RWPE1 (cell line): ENCODE results near the gene OGFOD3.

ENCODE experiments used
- CTCF ChIA-PET: fragments of 350-600 bp; sonication (Branson Sonifier 250); formaldehyde crosslinking; extraction: SDS; loops from one replicate; lab custom pipeline; 2021; lab: Yijun Ruan, JAX
- POLR2A ChIA-PET: fragments of 400-600 bp; formaldehyde crosslinking; extraction: SDS; loops from one replicate; lab custom pipeline; 2020; ENCODE audit warnings: antibody characterized with exemption; ENCODE audit not compliant: low non-redundant PET; lab: Yijun Ruan, JAX
- DNase-seq: peaks from one replicate; pipeline ENCODE4 v3.0.0; 2012; ENCODE audit warnings: low spot score
- H3K27ac ChIP-seq: fragments of 450-650 bp; 2 replicates; pipeline ENCODE4 v1.5.1; 2017
- TF ChIP-seq, protein P1 (sequence below): fragments of 450-650 bp; conservative IDR thresholded peaks from 2 replicates; pipeline ENCODE4 v1.5.1; 2017; ENCODE audit warnings: low read depth, mild to moderate bottlenecking

Gene OGFOD3

DNA sequence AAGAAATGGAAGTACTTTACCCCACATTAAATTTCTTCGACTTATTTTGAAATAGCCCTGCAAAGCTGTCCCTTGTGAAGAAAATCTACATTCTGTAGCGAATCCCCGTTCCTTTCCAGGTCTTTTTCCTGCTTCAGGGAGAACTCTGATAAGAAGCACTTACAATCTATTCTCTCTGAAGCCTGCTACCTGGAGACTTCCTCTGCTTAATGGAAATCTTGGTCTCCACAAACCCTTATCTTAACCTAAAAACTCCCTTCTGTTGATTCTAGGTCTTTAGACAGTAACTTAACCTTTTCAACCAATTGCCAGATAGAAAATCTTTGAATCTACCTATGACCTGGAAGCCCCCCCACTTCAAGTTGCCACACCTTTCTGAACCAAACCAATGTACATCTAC lies 33.8 kb upstream of the OGFOD3 start:
- TF ChIP-seq, protein P1, sequence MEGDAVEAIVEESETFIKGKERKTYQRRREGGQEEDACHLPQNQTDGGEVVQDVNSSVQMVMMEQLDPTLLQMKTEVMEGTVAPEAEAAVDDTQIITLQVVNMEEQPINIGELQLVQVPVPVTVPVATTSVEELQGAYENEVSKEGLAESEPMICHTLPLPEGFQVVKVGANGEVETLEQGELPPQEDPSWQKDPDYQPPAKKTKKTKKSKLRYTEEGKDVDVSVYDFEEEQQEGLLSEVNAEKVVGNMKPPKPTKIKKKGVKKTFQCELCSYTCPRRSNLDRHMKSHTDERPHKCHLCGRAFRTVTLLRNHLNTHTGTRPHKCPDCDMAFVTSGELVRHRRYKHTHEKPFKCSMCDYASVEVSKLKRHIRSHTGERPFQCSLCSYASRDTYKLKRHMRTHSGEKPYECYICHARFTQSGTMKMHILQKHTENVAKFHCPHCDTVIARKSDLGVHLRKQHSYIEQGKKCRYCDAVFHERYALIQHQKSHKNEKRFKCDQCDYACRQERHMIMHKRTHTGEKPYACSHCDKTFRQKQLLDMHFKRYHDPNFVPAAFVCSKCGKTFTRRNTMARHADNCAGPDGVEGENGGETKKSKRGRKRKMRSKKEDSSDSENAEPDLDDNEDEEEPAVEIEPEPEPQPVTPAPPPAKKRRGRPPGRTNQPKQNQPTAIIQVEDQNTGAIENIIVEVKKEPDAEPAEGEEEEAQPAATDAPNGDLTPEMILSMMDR = no peak
- POLR2A ChIA-PET = interaction anchor here (0.6 kb wide), 1 partner anchor 100 kb away, joined by 9 read pairs; no protein-coding TSS in a partner anchor
- DNase-seq = no peak
- H3K27ac ChIP-seq = no peak overlapping the region
- CTCF ChIA-PET = no interaction called here

DNA sequence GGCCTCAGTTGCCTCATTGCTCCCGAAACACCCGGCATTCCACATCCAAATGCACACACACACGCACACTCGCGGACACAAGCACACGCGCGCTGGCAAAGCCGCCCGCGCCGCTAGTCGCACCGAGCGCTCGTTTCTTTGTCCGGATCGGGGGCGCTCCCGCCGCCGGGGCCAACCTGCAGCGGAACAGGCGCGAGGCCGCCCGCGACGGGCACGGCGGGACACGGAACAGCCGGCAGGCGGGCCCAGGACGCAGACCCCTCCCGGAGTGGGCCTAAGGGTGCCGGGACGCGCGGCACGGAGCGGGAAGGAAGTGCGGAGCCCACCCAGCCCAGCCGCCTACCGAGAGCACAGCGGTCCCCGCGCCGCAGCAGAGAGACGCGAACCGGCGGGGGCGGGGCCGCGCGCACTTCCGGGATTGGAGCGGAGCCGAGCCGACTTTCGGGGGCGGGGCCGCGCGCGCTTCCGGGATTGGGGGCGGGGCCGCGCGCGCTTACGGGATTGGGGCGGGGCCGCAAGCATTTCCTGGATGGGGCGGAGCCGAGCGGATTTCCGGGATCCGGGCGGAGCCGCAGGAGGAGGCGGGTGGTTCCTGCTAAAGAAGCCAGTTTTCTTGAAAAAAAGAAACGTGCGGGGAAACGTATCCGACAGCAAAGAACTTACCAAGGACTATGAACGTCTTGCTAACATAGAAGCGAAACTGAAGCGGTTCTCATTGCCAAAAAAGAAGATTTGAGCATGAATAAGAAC lies 32.1 kb upstream of the OGFOD3 start, which contains the start of gene CYBC1:
CYBC1 (minus strand) TSS at position 396 of the 750 bp plus-strand sequence. CDS start 1,498 bp downstream, outside the sequence.
- DNase-seq = peak; percentile 88
- ChIA-PET CTCF (interaction anchor here (1.3 kb wide), 1 partner anchor 105 kb away, joined by 3 read pairs; no protein-coding TSS in a partner anchor), POLR2A (no interaction called here)
- H3K27ac ChIP-seq = peak within 1 kb of the TSS; percentile 81
- TF ChIP-seq, protein P1 = no peak

DNA sequence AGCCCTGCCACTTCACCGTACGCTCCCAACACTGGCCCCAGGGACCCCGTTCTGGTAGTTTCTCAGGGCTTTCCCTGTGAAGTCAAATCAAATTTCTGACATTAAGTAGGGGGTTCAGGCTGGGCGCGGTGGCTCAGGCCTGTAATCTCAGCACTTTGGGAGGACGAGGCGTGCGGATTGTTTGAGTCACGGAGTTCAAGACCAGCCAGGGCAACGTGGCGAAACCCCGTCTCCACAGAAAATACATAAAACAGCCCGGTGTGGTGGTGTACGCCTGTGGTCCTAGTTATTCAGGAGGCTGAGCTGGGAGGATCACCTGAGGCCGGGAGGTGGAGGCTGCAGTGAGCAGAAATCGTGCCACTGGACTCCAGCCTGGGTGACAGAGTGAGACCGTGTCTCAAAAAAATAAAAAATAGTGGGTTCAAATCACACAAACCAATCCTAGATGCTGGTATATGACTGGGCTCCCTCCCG lies 31.5 kb upstream of the OGFOD3 start:
- H3K27ac ChIP-seq = peak overlapping the region; percentile 81
- ChIA-PET POLR2A (no interaction called here), CTCF (interaction anchor here (0.6 kb wide), 1 partner anchor 317 kb away, joined by 4 read pairs; no protein-coding TSS in a partner anchor)
- no peak for DNase-seq
- TF ChIP-seq, protein P1 = no peak

DNA sequence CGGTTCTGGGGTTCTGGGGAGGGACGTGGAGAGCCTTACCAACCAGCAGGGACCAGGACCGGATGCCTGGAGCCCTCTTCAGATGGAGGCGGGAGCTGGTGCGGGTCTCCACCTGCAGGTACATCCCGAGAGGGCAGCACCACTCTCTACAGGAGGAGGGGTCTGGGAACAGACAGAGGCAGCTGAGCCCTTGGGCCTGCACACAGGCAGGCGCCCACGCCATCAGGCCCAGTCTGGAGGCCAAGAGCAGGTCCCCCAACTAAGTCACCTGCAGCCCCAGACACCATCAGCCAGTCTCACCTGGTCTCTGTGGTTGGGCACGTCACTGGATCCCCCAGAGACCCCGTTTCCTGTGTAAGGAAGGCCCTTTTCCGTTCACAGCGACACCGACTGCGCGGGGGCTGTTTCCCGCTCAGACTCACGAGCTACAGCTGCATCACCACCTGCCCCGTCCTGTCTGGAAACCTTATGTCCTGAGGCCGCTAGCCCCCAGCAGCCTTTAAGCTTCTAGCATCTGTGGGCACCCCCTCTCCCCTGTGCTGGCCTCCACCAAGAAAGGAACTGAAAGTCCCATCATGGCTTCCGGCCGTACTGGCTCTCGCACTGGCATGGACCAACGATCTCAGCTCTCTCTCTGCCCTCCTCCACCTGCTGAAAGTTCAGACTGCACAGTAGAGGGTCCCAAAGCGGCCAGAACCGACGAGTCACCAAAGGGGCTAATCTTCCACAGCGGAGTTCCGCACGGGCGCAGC lies 30.9 kb upstream of the OGFOD3 start:
- no peak for DNase-seq
- POLR2A ChIA-PET = no interaction called here
- CTCF ChIA-PET = interaction anchor here (0.6 kb wide), 1 partner anchor 317 kb away, joined by 4 read pairs; no protein-coding TSS in a partner anchor
- H3K27ac ChIP-seq = peak overlapping the region; percentile 81
- TF ChIP-seq, protein P1 = no peak

DNA sequence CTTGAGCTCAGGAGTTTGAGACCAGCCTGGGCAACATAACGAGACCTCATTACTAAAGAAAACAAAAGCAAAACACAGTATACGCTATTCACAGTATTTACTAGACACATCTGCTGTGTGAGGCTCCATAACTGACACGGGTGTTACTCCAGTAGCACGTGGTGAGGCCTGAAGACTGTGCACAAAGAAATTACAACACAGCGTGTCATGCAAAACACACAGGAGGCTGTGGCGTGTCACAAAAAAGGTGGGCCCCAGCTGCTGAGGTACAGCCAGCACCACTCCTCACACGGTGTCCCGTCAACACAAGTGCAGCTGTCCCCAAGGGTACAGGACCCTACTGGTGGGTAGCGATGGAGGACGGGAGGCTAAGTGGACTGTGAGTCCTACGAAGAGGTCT lies 29.5 kb upstream of the OGFOD3 start:
- TF ChIP-seq, protein P1 = no peak
- DNase-seq = no peak
- ChIA-PET POLR2A (no interaction called here), CTCF (no interaction called here)
- peak overlapping the region; percentile 19 for H3K27ac ChIP-seq

DNA sequence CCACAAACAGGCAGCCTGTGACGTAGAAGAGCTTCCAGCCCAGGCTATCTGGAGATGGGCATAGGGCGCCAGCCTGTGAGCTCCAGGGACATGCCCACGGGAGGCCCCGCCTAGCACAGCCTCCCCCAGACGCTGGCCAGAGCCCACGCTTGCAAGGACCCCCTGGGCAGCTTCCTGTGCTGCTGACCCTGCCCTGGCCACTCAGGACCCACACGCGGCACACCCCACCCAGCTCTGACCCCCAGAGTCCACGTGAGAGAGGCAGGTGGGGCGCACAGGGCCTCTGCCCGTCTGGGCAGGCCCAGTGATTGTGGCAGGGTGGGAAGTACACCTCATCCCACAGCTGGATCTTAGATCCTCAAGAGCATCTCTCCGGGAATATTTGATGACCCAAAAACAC lies 28.3 kb upstream of the OGFOD3 start:
- TF ChIP-seq, protein P1 = no peak
- H3K27ac ChIP-seq = peak overlapping the region; percentile 61
- ChIA-PET CTCF (no interaction called here), POLR2A (no interaction called here)
- DNase-seq = no peak
